ENCODE data around the gene KCNG4.
A peak's percentile ranks its signal among the peaks of the same experiment; 100 is the strongest.

The KCNG4 gene

DNA sequence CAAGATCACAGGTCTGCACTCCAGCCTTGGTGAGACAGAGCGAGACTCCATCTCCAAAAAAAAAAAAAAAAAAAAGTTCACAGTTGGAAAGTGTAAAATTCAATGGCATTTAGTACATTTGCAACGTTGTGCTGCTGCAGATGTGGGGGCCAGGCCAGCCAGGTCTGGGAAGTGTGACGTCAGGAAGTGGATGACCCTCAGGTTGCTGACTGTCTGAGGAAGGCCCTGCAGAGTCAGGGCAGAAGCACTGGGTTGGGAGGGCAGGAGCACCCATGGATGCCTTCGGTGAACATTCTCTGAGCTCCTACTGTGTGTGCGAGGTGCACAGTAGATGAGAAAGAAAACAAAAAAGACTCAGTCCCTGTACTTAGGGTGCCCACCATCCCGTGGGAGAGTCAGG, 42.7 kb upstream of the KCNG4 start:
- TF ChIP-seq, protein P1, sequence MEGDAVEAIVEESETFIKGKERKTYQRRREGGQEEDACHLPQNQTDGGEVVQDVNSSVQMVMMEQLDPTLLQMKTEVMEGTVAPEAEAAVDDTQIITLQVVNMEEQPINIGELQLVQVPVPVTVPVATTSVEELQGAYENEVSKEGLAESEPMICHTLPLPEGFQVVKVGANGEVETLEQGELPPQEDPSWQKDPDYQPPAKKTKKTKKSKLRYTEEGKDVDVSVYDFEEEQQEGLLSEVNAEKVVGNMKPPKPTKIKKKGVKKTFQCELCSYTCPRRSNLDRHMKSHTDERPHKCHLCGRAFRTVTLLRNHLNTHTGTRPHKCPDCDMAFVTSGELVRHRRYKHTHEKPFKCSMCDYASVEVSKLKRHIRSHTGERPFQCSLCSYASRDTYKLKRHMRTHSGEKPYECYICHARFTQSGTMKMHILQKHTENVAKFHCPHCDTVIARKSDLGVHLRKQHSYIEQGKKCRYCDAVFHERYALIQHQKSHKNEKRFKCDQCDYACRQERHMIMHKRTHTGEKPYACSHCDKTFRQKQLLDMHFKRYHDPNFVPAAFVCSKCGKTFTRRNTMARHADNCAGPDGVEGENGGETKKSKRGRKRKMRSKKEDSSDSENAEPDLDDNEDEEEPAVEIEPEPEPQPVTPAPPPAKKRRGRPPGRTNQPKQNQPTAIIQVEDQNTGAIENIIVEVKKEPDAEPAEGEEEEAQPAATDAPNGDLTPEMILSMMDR (IDR thresholded peaks at IDR 0.05; ENCODE audit: unreplicated experiment in 3 of 3), result no peak
- H3K4me3 Mint-ChIP-seq, result no peak overlapping the region
- H3K9me3 Mint-ChIP-seq, result no peaks in the 10 kb centered on the region
- no peaks in the 10 kb centered on the region for H3K36me3 Mint-ChIP-seq (ENCODE audit: low read depth)
- H3K4me1 Mint-ChIP-seq, result peaks cover 36% of the 10 kb centered on the region
- H3K27ac Mint-ChIP-seq, result peak overlapping the region in 1 of 3 experiments; percentile 34
- H3K27me3 Mint-ChIP-seq (ENCODE audit: low read depth), result peaks cover 53% of the 10 kb centered on the region

DNA sequence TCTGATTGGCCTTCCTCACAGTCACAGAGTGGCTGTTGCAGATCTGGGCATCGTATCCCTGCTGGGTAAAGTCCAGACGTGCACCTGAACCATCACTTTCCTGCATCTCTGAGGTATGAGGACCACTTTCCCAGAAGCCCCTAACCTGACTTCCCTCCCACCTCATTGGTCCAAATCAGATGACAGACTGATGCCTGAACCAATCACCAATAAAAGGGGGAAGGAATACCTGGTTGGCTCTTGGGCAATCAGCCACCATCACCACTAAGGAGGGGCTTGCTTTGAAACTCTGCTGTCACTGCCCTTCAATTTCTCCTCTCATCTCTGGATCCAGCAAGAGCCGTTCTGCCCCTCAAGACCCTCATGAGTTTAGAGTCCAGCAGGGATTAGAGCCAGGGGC, 41.3 kb upstream of the KCNG4 start:
- Mint-ChIP-seq H3K4me3 (no peak overlapping the region), H3K27ac (no peak overlapping the region), H3K27me3 (ENCODE audit: low read depth) (peaks cover 55% of the 10 kb centered on the region), H3K9me3 (no peaks in the 10 kb centered on the region), H3K36me3 (ENCODE audit: low read depth) (no peaks in the 10 kb centered on the region), H3K4me1 (peaks cover 27% of the 10 kb centered on the region)
- TF ChIP-seq, protein P1 (IDR thresholded peaks at IDR 0.05; ENCODE audit: unreplicated experiment in 3 of 3), result no peak

DNA sequence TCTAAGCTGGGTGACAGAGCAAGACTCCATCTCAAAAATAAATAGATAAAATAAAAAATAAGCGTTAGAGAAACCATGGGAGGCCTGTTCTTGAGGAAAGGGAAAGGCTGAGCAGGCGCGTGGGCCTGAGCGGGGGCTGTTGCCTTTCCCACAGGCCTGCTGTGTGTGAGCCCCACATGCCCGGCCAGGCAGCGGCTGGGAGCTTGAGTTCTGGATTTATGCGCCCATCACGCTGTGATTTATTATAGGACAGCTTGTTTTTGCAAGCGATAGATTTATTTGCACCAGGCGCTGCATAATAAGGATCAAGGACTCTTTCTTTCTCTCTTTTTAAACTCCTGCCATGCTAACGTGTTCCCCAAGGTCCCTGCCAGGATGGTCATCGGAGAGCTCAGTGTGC, 40.1 kb upstream of the KCNG4 start:
- Mint-ChIP-seq H3K27me3 (ENCODE audit: low read depth) (peaks cover 54% of the 10 kb centered on the region), H3K36me3 (ENCODE audit: low read depth) (no peaks in the 10 kb centered on the region), H3K4me3 (no peak overlapping the region), H3K4me1 (peaks cover 22% of the 10 kb centered on the region), H3K9me3 (no peaks in the 10 kb centered on the region), H3K27ac (no peak overlapping the region)
- TF ChIP-seq, protein P1 (IDR thresholded peaks at IDR 0.05; ENCODE audit: unreplicated experiment in 3 of 3), result no peak

DNA sequence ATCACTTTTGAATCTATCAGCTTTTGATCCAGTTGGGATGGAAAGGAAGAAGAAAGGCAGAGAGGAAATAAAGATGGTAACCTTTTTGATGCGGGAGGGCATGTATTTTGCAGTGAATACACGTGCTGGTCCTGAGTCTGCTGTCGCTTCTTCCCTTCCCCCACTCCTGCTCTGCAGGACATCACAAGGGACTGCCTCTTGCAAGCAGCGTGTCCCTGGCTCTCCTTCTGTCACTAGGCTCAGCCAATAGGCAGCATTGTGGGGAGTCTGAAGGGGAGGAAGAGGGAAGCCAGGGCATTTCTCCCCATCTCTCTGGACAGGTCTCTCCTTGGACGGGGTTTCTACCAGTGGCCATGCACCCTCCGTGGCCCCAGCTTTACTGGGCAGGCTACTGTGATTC, 39.2 kb upstream of the KCNG4 start:
- TF ChIP-seq, protein P1 (IDR thresholded peaks at IDR 0.05; ENCODE audit: unreplicated experiment in 3 of 3), result no peak
- Mint-ChIP-seq H3K27me3 (ENCODE audit: low read depth) (peaks cover 45% of the 10 kb centered on the region), H3K27ac (no peak overlapping the region), H3K4me3 (no peak overlapping the region), H3K9me3 (no peaks in the 10 kb centered on the region), H3K4me1 (peaks cover 15% of the 10 kb centered on the region), H3K36me3 (ENCODE audit: low read depth) (no peaks in the 10 kb centered on the region)

DNA sequence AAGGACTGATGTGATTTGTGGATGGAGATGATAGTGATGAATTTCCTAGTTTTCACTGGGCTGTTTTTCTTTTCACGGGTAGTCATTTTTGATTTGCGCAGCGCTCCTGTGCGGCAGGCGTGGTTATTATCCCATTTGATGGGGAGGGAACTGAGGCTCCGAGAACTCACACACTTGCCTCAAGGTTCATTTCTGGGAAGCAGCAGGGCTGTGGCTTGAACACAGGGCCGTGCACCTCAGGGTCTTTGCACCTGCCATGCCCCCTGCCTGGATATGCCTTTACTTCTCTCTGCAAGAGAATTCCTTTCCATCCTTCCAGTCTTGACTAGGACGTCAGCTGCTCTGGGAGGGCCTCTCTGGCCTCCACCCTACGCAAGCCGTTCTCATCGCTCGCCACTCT, 38.5 kb upstream of the KCNG4 start:
- no peak overlapping the region for H3K27ac Mint-ChIP-seq
- TF ChIP-seq, protein P1 (IDR thresholded peaks at IDR 0.05; ENCODE audit: unreplicated experiment in 3 of 3), result no peak
- no peaks in the 10 kb centered on the region for H3K9me3 Mint-ChIP-seq
- no peak overlapping the region for H3K4me3 Mint-ChIP-seq
- peaks cover 39% of the 10 kb centered on the region for H3K27me3 Mint-ChIP-seq (ENCODE audit: low read depth)
- no peaks in the 10 kb centered on the region for H3K36me3 Mint-ChIP-seq (ENCODE audit: low read depth)
- H3K4me1 Mint-ChIP-seq, result peaks cover 9% of the 10 kb centered on the region

DNA sequence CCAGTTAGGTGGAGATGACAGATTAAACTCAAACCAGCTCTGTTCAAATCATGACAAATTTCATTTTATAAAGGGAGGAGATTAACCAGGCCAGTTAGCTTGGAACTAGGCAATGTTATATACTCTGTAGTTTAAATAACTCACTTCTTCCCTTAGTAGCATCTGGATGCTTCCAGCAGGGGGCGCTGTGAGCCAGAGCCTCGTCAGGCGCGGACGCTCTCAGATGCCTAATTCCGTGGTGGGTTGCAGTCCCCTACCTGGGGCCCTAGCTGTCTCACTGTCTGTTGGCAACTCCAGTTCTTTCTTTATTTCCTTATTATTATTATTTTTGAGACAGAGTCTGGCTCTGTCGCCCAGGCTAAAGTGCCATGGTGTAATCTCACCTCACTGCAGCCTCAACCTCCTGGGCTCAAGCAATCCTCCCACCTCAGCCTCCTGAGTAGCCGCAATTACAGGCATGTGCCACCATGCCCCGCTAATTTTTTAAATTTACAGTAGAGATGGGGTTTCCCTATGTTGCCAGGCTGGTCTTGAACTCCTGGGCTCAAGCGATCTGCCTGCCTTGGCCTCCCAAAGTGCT, 37.5 kb upstream of the KCNG4 start:
- peaks cover 37% of the 10 kb centered on the region for H3K27me3 Mint-ChIP-seq (ENCODE audit: low read depth)
- TF ChIP-seq, protein P1 (IDR thresholded peaks at IDR 0.05; ENCODE audit: unreplicated experiment in 3 of 3), result peak; percentile 78 to 81 (median 78)
- no peak overlapping the region for H3K27ac Mint-ChIP-seq
- no peaks in the 10 kb centered on the region for H3K36me3 Mint-ChIP-seq (ENCODE audit: low read depth)
- H3K4me1 Mint-ChIP-seq, result peaks cover 5% of the 10 kb centered on the region
- H3K4me3 Mint-ChIP-seq, result no peak overlapping the region
- no peaks in the 10 kb centered on the region for H3K9me3 Mint-ChIP-seq

Measured in nephron (organoid).